ENCODE data around the gene NTM. TPM values are rescaled to one million over a fixed set of nuclear protein-coding genes. Genes with fewer than 3 reads are reported as not detected.

The NTM gene
- total and polyA plus RNA-seq, 2 donors (not counting 3 experiments of a cell fraction or from before 2014, with no cell fraction given), result 1.00 to 1.1 TPM

DNA sequence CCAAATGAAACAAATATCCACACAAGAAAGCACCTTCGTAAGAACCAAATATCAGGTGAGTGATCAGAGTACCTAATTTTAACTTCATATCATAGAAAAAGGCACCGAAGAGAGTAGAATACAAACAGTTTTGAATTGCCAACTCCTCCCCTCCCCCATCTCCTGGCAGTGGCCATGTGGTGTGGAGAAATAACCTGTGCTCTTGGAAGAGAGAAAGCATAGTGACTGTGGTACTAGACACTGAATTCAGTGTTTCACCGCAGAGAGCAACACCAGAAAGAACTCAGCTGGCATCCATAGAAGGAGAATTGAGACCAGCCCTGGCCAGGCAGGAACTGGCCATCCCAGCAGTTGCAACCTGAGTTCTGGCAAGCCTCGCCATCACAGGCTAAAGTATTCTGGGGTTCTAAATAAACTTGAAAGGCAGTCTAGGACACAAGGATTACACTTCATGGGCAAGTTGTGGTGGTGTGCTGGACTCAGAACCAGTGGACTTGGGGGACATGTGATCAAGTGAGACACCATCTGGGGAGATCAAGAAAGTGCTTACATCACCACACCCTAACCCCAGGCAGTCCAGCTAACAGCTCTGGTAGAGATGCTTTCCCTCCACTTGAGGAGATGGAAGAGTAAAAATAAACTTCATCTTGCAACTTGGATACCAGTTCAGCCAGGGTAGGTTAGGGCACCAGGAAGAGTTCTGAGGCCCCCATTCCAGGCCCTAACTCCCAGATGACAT is 1003.2 kb downstream of the NTM start:
- ChIA-PET CTCF (no interaction called here), POLR2A (no interaction called here)
- H3K79me2 ChIP-seq (ENCODE audit: control insufficient read depth, insufficient read depth, low read length), result no peaks in the 10 kb centered on the region
- no peaks in the 10 kb centered on the region for H3K9me1 ChIP-seq (replicated peaks; ENCODE audit: control insufficient read depth, extremely low read depth, insufficient read depth, low read length)
- no peaks in the 10 kb centered on the region for H3K9me3 ChIP-seq (replicated peaks; ENCODE audit: control insufficient read depth, insufficient read depth, low read length)
- TF ChIP-seq GATA2 (IDR thresholded peaks at IDR 0.05; ENCODE audit: insufficient read depth, insufficient read length, low read depth, low read length) (no peak), FOS (IDR thresholded peaks at IDR 0.05; ENCODE audit: borderline replicate concordance, insufficient read depth, low read length) (no peak), EZH2 (IDR thresholded peaks at IDR 0.05; ENCODE audit: borderline replicate concordance, low read depth, low read length, severe bottlenecking) (no peak), POLR2A (IDR thresholded peaks at IDR 0.05; ENCODE audit: low read depth, low read length) (no peak), MAX (IDR thresholded peaks at IDR 0.05; ENCODE audit: insufficient read depth, insufficient read length) (no peak), POLR2AphosphoS5 (IDR thresholded peaks at IDR 0.05; ENCODE audit: insufficient read depth, low read depth, low read length) (no peak), MYC (IDR thresholded peaks at IDR 0.05; ENCODE audit: low read depth, low read length) (no peak), JUN (IDR thresholded peaks at IDR 0.05; ENCODE audit: borderline replicate concordance, insufficient read depth, insufficient read length, low read depth) (no peak)
- TF ChIP-seq, protein P1, sequence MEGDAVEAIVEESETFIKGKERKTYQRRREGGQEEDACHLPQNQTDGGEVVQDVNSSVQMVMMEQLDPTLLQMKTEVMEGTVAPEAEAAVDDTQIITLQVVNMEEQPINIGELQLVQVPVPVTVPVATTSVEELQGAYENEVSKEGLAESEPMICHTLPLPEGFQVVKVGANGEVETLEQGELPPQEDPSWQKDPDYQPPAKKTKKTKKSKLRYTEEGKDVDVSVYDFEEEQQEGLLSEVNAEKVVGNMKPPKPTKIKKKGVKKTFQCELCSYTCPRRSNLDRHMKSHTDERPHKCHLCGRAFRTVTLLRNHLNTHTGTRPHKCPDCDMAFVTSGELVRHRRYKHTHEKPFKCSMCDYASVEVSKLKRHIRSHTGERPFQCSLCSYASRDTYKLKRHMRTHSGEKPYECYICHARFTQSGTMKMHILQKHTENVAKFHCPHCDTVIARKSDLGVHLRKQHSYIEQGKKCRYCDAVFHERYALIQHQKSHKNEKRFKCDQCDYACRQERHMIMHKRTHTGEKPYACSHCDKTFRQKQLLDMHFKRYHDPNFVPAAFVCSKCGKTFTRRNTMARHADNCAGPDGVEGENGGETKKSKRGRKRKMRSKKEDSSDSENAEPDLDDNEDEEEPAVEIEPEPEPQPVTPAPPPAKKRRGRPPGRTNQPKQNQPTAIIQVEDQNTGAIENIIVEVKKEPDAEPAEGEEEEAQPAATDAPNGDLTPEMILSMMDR (IDR thresholded peaks at IDR 0.05; ENCODE audit: extremely low read depth in 1 of 2, insufficient read depth in 1 of 2, low read depth in 1 of 2, low read length in 2 of 2), result no peak
- H3K4me3 ChIP-seq (replicated peaks in 1 of 3; ENCODE audit: insufficient read depth in 1 of 3, low read depth in 1 of 3, low read length in 3 of 3), result no peak overlapping the region
- H2AFZ ChIP-seq (ENCODE audit: low read depth, low read length), result no peak overlapping the region
- H3K27me3 ChIP-seq (ENCODE audit: control insufficient read depth in 2 of 2, insufficient read depth in 2 of 2, low read length in 2 of 2), result no peaks in the 10 kb centered on the region
- intact Hi-C loops (cut with micrococcal nuclease), result no loop called here
- no peak overlapping the region for H3K9ac ChIP-seq (replicated peaks; ENCODE audit: extremely low read depth, insufficient read depth, low read length)
- dilution Hi-C loops (cut with MboI; ENCODE audit: extremely low pct_ligation_motif_present, low sequenced_read_pairs), result no loop called here
- no peak overlapping the region for H3K27ac ChIP-seq (ENCODE audit: insufficient read depth, low read depth, low read length)
- no TSS peak for BruUV-seq (replicated peaks)
- H3K36me3 ChIP-seq (ENCODE audit: control insufficient read depth in 2 of 2, extremely low read depth in 1 of 2, insufficient read depth in 2 of 2, low read length in 2 of 2), result no peaks in the 10 kb centered on the region
- H3K4me1 ChIP-seq (ENCODE audit: control insufficient read depth, extremely low read depth, insufficient read depth, low read length), result no peaks in the 10 kb centered on the region
- FAIRE-seq (no peak), DNase-seq (ENCODE audit: low read depth, low spot score) (no peak)
- H4K20me1 ChIP-seq (replicated peaks; ENCODE audit: control insufficient read depth, extremely low read depth, insufficient read depth, low read length), result no peaks in the 10 kb centered on the region
- H3K4me2 ChIP-seq (ENCODE audit: insufficient read depth, low read length), result no peak overlapping the region

All from endothelial cell of umbilical vein (primary cell).